ENCODE results near the gene MEX3C. TPM values are rescaled to one million over a fixed set of nuclear protein-coding genes. Genes with fewer than 3 reads are reported as not detected.
A peak's percentile ranks its signal among the peaks of the same experiment; 100 is the strongest.

MEX3C gene
- total RNA-seq (ENCODE audit: unreplicated experiment) = 54.1 TPM
- long read RNA-seq, partial matches to known transcripts = 0 of 1 reads
- long read RNA-seq, other reads (novel, unspliced or antisense) = 0 of 1 reads

DNA sequence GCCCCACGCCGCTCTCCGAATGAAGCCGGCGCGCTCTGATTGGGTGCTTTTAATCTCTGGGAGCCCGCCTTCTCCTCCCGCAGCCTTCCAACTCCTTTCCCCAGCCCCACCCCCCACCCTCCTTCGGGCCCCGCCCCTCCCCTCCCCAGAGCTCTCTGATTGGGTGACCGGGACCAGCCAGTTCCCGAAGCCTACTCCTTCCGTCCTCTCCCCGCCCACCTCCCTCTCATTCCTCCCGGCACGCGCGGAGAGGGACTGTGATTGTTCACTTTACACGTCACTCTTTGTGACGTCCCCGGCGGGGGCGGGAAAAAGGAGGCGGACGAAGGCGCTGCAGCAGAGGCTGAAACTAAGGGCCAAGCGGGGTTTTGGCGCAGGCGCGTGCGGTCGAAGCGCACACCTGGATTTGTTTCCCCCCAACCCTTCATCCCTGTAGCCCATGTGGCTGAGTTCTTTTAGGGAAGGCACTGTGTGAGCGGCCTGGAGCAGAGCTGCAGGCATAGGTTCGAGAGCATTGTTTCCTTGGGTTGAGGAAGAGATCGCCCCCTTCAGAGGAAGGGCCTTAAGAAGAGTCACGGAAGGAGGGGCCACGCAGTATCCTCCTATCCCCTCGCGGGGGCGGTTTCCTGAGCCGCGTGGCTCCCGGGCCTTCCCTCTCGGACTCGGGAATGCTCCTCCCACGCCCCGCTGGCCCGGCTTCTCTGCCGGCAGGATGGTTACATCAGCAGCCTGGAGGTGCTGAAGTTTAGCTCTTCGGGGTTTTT, at the start of gene MEX3C:
TSS of gene MEX3C (minus strand) at position 21 of the 764 bp plus-strand sequence. CDS start 361 bp downstream, outside the sequence.
- TF ChIP-seq, protein P1, sequence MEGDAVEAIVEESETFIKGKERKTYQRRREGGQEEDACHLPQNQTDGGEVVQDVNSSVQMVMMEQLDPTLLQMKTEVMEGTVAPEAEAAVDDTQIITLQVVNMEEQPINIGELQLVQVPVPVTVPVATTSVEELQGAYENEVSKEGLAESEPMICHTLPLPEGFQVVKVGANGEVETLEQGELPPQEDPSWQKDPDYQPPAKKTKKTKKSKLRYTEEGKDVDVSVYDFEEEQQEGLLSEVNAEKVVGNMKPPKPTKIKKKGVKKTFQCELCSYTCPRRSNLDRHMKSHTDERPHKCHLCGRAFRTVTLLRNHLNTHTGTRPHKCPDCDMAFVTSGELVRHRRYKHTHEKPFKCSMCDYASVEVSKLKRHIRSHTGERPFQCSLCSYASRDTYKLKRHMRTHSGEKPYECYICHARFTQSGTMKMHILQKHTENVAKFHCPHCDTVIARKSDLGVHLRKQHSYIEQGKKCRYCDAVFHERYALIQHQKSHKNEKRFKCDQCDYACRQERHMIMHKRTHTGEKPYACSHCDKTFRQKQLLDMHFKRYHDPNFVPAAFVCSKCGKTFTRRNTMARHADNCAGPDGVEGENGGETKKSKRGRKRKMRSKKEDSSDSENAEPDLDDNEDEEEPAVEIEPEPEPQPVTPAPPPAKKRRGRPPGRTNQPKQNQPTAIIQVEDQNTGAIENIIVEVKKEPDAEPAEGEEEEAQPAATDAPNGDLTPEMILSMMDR (IDR thresholded peaks at IDR 0.05; ENCODE audit: unreplicated experiment) = no peak

DNA sequence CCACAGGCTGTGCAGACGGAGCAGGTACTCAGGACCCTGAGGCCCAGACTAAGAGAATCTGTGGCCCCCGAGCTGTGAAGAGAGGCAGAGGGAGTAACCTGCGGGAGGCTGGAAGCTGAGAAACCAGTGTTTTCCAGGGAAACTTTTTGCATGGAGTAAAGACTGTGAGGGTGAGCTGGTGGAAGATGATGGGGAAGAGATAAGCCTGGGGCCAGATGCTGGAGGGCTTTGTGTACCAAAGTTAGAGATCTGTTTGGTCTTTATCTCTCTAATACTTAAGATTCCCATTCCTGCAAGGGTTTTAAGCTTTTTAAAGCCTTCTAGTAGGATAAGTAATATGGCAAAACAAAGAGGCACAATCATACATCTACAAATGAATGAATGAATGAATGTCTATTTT, 43.7 kb upstream of the MEX3C start:
- H3K36me3 Mint-ChIP-seq (ENCODE audit: low read depth, unreplicated experiment) = no peaks in the 10 kb centered on the region
- no peaks in the 10 kb centered on the region for H3K9me3 Mint-ChIP-seq (ENCODE audit: unreplicated experiment)
- TF ChIP-seq, protein P1 (IDR thresholded peaks at IDR 0.05; ENCODE audit: unreplicated experiment) = no peak
- H3K4me1 Mint-ChIP-seq (ENCODE audit: unreplicated experiment) = no peaks in the 10 kb centered on the region
- DNase-seq (ENCODE audit: low spot score) = no peak
- peaks cover 3% of the 10 kb centered on the region for H3K27me3 Mint-ChIP-seq (ENCODE audit: unreplicated experiment)
- no peak overlapping the region for H3K27ac Mint-ChIP-seq (ENCODE audit: unreplicated experiment)
- H3K4me3 Mint-ChIP-seq (ENCODE audit: unreplicated experiment) = no peak overlapping the region

More for the DNA sequence above, at the start of gene MEX3C:
- Mint-ChIP-seq H3K36me3 (ENCODE audit: low read depth, unreplicated experiment) (peaks cover 9% of the 10 kb centered on the region), H3K27ac (ENCODE audit: unreplicated experiment) (peak within 1 kb of the TSS; percentile 94), H3K4me1 (ENCODE audit: unreplicated experiment) (peaks cover 30% of the 10 kb centered on the region), H3K9me3 (ENCODE audit: unreplicated experiment) (no peaks in the 10 kb centered on the region), H3K27me3 (ENCODE audit: unreplicated experiment) (peaks cover 24% of the 10 kb centered on the region), H3K4me3 (ENCODE audit: unreplicated experiment) (peak within 1 kb of the TSS; percentile 99)
- peak; percentile 98 for DNase-seq (ENCODE audit: low spot score)

DNA sequence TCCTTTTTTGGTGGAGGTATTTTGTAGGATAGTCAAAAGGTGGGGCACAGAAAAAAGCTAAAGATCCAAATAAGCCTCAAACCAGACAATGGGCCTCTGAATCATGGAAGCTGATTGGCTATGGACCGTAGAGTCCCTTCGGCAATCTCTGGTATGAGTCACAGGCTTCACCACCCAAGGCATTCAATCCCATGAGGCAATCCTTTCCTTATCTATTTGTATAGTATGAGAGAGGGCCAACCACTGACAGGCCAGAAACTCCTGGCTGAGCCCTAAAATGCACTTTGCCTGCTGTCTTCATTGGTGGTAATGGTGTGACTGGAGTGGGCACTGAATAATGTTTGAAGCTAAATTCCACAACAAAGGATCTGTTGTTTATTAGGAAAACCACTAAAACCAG, 38.7 kb upstream of the MEX3C start:
- no peaks in the 10 kb centered on the region for H3K36me3 Mint-ChIP-seq (ENCODE audit: low read depth, unreplicated experiment)
- DNase-seq (ENCODE audit: low spot score) = no peak
- peaks cover 24% of the 10 kb centered on the region for H3K4me1 Mint-ChIP-seq (ENCODE audit: unreplicated experiment)
- TF ChIP-seq, protein P1 (IDR thresholded peaks at IDR 0.05; ENCODE audit: unreplicated experiment) = no peak
- H3K9me3 Mint-ChIP-seq (ENCODE audit: unreplicated experiment) = no peaks in the 10 kb centered on the region
- H3K27ac Mint-ChIP-seq (ENCODE audit: unreplicated experiment) = no peak overlapping the region
- H3K4me3 Mint-ChIP-seq (ENCODE audit: unreplicated experiment) = no peak overlapping the region
- H3K27me3 Mint-ChIP-seq (ENCODE audit: unreplicated experiment) = no peaks in the 10 kb centered on the region

DNA sequence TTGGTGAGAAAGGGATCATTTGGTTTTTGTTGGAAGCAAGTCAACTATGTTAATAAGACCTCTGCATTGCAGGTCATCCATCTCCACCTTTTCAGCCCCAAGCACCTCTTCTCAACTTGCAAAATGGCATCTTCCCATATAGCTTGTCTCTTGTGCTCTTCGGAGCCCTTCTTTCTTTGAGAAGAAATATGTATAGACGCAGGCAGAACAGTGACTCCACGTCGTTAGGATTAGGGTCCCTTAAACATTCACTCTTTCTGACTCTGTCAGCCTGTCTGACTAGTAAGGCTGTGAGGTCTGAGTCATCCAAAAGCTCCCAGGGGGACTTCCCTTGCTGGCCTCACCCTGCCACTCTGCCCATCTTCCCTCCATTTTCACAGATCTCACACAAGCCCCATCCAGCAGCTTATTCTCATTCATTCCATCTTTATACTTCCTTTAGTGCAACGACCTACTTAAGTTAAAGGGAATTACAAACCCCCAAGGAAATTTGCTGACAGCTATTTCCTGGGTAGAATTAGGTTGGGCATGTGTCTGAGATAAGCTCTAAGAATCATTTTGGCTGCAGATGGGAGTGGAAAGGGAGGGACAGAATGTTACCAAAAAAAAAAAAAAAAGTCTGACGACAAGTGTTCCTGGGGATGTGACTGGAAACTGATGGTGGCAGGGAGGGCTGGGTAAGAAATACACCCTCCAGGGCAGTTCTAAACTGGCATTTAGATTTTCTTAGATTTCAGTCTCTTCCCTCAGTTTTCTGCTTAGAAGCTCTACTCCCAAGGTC, 37.7 kb upstream of the MEX3C start:
- TF ChIP-seq, protein P1 (IDR thresholded peaks at IDR 0.05; ENCODE audit: unreplicated experiment) = no peak
- Mint-ChIP-seq H3K9me3 (ENCODE audit: unreplicated experiment) (no peaks in the 10 kb centered on the region), H3K36me3 (ENCODE audit: low read depth, unreplicated experiment) (no peaks in the 10 kb centered on the region), H3K27me3 (ENCODE audit: unreplicated experiment) (no peaks in the 10 kb centered on the region), H3K4me3 (ENCODE audit: unreplicated experiment) (no peak overlapping the region), H3K27ac (ENCODE audit: unreplicated experiment) (no peak overlapping the region), H3K4me1 (ENCODE audit: unreplicated experiment) (peaks cover 24% of the 10 kb centered on the region)
- DNase-seq (ENCODE audit: low spot score) = no peak

Data from endothelial cell (in vitro differentiated cells).